Hypothalamus (tissue), 51 donors: ENCODE results near the gene VAMP1.
A peak's percentile ranks its signal among the peaks of the same experiment; 100 is the strongest.
"Not testable (repeated sequence)": the region's sequence is repeated elsewhere in the genome, so short reads cannot be mapped to it uniquely, and the experiment has no call there.

Experiments
- DNase-seq, 51 donors: peaks; one replicate each; lab custom pipeline; 2025; lab: John Stamatoyannopoulos, UW

The VAMP1 gene

GRCh38 chr12:6471989-6472360, 1.5 kb upstream of the VAMP1 start:
- no peak for DNase-seq

DNA sequence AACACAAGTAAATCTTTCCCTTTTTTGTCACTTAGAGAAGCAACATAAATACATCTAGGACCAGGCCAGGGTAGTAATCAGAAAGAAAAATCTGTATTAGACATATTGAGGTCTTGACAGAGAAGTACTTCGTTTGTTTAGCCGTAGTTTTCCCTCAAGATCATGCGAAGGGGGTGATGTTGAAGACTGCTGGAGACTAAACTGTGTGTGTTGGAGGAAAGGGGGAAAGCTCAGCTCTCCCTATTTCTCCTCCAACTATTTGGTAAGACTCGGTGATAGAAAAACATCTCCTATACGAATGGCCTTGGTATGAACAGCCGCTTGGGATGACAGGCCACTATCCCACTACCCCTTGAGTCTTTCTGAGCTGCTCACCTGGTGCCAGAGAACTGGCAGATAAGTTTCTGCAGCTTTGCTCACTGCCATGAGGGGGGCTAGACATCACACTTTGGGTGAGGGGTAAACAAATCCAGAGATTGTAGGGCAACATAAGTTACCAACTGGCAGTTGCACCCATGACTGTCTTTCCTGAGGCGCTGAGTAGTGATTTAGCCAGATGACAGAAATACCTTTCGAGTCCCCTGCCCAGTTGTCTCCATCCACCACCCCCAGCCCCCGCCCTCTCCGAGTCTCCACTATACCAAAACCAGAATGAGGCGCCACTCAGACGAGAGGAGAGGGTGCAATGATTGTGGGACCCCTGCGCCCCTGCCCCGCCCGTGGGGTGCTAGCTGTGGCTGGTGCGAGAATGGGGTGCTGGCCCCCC, 685 bp downstream of the VAMP1 start:
- peak in 2 of 51 donors; percentile 43 to 50 for DNase-seq

GRCh38 chr12:6469092-6469491, 1.4 kb downstream of the VAMP1 start:
- DNase-seq, result no peak

GRCh38 chr12:6468283-6468575, 2.2 kb downstream of the VAMP1 start:
- no peak for DNase-seq

DNA sequence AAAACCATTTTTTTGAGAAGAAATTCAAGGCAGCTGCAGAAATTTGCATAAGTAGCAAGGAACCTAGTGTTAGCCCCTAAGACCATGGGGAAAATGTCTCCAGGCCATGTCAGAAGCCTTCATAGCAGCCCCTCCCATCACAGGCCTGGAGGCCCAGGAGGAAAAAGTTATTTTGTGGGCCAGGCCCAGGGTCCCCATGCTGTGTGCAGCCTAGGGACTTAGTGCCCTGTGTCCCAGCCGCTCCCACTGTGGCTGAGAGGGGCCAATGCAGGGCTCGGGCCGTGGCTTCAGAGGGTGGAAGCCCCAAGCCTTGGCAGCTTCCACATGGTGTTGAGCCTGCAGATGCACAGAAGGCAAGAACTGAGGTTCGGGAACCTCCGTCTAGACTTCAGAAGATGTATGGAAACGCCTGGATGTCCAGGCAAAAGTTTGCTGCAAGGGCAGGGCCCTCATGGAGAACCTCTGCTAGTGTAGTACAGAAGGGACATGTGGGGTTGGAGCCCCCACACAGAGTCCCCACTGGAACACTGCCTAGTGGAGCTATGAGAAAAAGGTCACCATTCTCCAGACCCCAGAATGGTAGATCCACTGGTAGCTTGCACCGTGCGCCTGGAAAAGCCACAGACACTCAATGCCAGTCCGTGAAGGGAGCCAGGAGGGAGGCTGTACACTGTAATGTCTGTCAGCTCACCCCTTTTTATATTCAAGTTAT, 2.8 kb downstream of the VAMP1 start:
- not testable (repeated sequence) for DNase-seq

- not testable (repeated sequence) for DNase-seq
These were observed 3.7 kb downstream of the VAMP1 start for GRCh38 chr12:6466751-6467150.

DNA sequence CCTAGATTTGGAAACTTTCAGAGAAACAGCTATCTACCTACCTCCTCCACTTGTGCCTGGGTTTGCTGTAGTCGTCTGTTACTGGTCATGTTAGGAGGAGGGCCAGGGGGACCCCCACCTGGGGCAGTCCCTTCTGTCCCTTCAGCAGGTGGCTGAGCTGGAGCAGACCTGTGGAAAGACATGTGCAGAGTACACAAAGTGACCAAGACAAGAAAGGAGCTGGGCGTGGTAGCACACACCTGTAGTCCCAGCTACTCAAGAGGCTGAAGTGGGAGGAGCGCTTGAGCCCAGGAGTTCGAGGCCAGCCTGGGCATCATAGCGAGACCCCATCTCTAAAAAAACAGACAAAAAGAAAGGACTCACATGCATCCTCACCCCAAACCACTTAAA, 4.3 kb downstream of the VAMP1 start:
- no peak for DNase-seq

GRCh38 chr12:6465467-6466183, 4.9 kb downstream of the VAMP1 start:
- DNase-seq, result peak in 16 of 51 donors; percentile 6 to 61 (median 32)

GRCh38 chr12:6464531-6464930, 5.9 kb downstream of the VAMP1 start:
- no peak for DNase-seq

DNA sequence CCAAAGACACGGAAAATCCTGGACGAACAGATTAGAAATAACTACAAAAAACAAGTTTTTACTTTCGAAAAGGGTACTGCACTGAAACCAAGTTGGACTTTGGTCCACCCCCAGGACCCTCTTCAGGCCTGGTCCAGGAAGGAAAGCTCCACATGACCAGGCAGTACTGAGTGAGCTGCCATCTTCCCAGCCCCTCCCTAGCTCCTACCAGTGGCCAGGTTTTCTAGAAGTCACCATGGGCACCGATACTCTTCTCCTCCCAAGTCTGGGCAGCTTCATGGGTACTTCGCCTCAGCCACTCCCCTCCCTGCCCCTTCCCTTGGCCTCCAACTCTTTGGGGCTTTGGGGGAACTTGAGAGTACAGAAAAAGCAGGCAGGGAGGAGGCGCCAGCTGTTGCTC, 6.6 kb downstream of the VAMP1 start:
- no peak for DNase-seq

GRCh38 chr12:6463216-6463615, 7.3 kb downstream of the VAMP1 start:
- DNase-seq, result no peak

- no peak for DNase-seq
These were observed 8.1 kb downstream of the VAMP1 start for GRCh38 chr12:6462234-6462995.

- peak in 32 of 51 donors; percentile 8 to 72 (median 39) for DNase-seq
These were observed 8.9 kb downstream of the VAMP1 start for GRCh38 chr12:6461401-6462233.

GRCh38 chr12:6460751-6461371, 9.6 kb downstream of the VAMP1 start:
- no peak for DNase-seq

- DNase-seq, result no peak
These were observed 11.5 kb downstream of the VAMP1 start for GRCh38 chr12:6459004-6459337.

DNA sequence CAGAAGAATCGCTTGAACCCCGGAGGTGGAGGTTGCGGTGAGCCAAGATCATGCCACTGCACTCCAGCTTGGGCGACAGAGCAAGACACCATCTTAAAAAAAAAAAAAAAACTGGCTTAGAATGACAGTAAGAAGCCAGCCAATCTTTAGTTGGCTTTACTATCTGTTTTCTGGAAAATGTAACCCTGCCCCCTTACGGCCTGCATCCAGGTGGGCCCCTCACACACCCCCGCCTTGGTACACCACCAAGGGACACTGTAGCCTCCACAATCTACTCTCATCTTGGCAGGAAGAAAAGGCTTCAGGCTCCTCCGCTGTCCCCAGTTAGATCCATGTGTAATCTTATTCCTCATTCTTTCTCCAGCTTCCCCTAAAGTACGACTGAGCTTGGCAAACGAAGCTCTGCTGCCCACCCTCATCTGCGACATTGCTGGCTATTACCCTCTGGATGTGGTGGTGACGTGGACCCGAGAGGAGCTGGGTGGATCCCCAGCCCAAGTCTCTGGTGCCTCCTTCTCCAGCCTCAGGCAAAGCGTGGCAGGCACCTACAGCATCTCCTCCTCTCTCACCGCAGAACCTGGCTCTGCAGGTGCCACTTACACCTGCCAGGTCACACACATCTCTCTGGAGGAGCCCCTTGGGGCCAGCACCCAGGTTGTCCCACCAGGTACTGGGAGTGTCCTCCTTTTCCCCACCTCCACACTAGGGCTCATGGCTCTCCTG, 12.0 kb downstream of the VAMP1 start:
- DNase-seq, result no peak

GRCh38 chr12:6457220-6457945, 13.1 kb downstream of the VAMP1 start:
- no peak for DNase-seq

DNA sequence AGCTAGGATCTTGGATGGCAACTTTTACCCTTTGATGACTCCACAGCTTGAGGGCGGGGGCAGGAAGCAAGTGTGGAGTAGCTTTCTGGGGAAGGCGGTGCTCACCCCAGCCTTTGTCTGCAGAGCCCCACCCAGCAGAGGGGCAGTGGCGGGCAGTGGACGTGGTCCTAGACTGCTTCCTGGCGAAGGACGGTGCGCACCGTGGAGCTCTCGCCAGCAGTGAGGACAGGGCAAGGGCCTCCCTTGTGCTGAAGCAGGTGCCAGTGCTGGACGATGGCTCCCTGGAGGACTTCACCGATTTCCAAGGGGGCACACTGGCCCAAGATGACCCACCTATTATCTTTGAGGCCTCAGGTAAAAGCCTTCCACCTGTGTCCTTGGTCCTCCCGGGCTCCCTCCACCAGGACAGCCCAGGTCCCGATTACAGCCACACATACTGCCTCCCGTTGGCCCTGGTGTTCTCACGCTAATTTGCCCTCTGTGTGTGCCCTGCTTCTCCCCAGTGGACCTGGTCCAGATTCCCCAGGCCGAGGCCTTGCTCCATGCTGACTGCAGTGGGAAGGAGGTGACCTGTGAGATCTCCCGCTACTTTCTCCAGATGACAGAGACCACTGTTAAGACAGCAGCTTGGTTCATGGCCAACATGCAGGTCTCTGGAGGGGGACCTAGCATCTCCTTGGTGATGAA, 17.4 kb downstream of the VAMP1 start:
- peak in 3 of 51 donors; percentile 28 to 30 (median 29) for DNase-seq
